Mammary epithelial cell (primary cell): ENCODE data around the gene VSTM1.

Experiments
- CTCF ChIP-seq, 2 donors: IDR thresholded peaks in 1 of 2; conservative IDR thresholded peaks in 1 of 2; 2 replicates each; pipeline ENCODE4 v1.5.1; 2011 to 2012; ENCODE audit warnings: inconsistent platforms in 2 of 2, low read length in 2 of 2, mild to moderate bottlenecking in 2 of 2, control low read depth in 1 of 2, low read depth in 1 of 2; ENCODE audit not compliant: insufficient read depth in 1 of 2; ENCODE audit errors: extremely low read depth in 1 of 2
- EZH2 ChIP-seq: IDR thresholded peaks from 2 replicates; pipeline ENCODE4 v1.6.1; 2012; ENCODE audit warnings: low read length, inconsistent platforms, borderline replicate concordance

- no peak for TF ChIP-seq CTCF (conservative IDR thresholded peaks at IDR 0.05 in 1 of 2, IDR thresholded peaks at IDR 0.05 in 1 of 2; ENCODE audit: extremely low read depth in 1 of 2, insufficient read depth in 1 of 2, low read depth in 1 of 2, low read length in 2 of 2)
- no peak for TF ChIP-seq EZH2
Observed at GRCh38 chr19:54035215-54036178, 28.2 kb downstream of the VSTM1 start.
